Measurements from ENCODE around the gene SERPINB6.
"Not testable (repeated sequence)": the region's sequence is repeated elsewhere in the genome, so short reads cannot be mapped to it uniquely, and the experiment has no call there.

The SERPINB6 gene

GRCh38 chr6:2977290-2977689 lies 5.9 kb upstream of the SERPINB6 start:
- no peak for DNase-seq

- DNase-seq = no peak
Observed at GRCh38 chr6:2976571-2977085, 5.3 kb upstream of the SERPINB6 start.

- no peak for DNase-seq
Observed at GRCh38 chr6:2976060-2976459, 4.7 kb upstream of the SERPINB6 start.

GRCh38 chr6:2973676-2974075 lies 2.3 kb upstream of the SERPINB6 start:
- DNase-seq = no peak

- DNase-seq = not testable (repeated sequence)
Observed at GRCh38 chr6:2973180-2973579, 1.8 kb upstream of the SERPINB6 start.

GRCh38 chr6:2972685-2973084 lies 1.3 kb upstream of the SERPINB6 start:
- not testable (repeated sequence) for DNase-seq

GRCh38 chr6:2972219-2972487 lies 786 bp upstream of the SERPINB6 start:
- not testable (repeated sequence) for DNase-seq

GRCh38 chr6:2970753-2971419 lies 481 bp downstream of the SERPINB6 start:
- peak; percentile 51 for DNase-seq

- no peak for DNase-seq
Observed at GRCh38 chr6:2970034-2970685, 1.2 kb downstream of the SERPINB6 start.

GRCh38 chr6:2969549-2969948 lies 1.8 kb downstream of the SERPINB6 start:
- DNase-seq = no peak

- DNase-seq = no peak
Observed at GRCh38 chr6:2968600-2969135, 2.7 kb downstream of the SERPINB6 start.

- DNase-seq = no peak
Observed at GRCh38 chr6:2967936-2968335, 3.4 kb downstream of the SERPINB6 start.

- DNase-seq = no peak
Observed at GRCh38 chr6:2966347-2966746, 5.0 kb downstream of the SERPINB6 start.

- DNase-seq = no peak
Observed at GRCh38 chr6:2964793-2965505, 6.4 kb downstream of the SERPINB6 start.

GRCh38 chr6:2963756-2964155 lies 7.6 kb downstream of the SERPINB6 start:
- DNase-seq = no peak

- DNase-seq = no peak
Observed at GRCh38 chr6:2962636-2963035, 8.7 kb downstream of the SERPINB6 start.

GRCh38 chr6:2962004-2962403 lies 9.4 kb downstream of the SERPINB6 start:
- DNase-seq = peak in 1 of 2 donors; percentile 64

- peak in 1 of 2 donors; percentile 50 for DNase-seq
Observed at GRCh38 chr6:2961506-2961905, 9.9 kb downstream of the SERPINB6 start.

- DNase-seq = no peak
Observed at GRCh38 chr6:2960935-2961334, 10.4 kb downstream of the SERPINB6 start.

- no peak for DNase-seq
Observed at GRCh38 chr6:2959909-2960719, 11.3 kb downstream of the SERPINB6 start.

- DNase-seq = no peak
Observed at GRCh38 chr6:2958776-2959175, 12.6 kb downstream of the SERPINB6 start.

- peak in 1 of 2 donors; percentile 45 for DNase-seq
Observed at GRCh38 chr6:2958331-2958711, 13.0 kb downstream of the SERPINB6 start.
